Lower leg skin (tissue), 4 donors: ENCODE measurements around the gene SERPINI1. TPM values are rescaled to one million over a fixed set of nuclear protein-coding genes. Genes with fewer than 3 reads are reported as not detected.

Experiments
- DNase-seq, 2 donors: peaks; one replicate each; pipeline ENCODE4 v3.0.0-alpha.2; 2019; ENCODE audit warnings: low spot score in 2 of 2
- H3K4me3 ChIP-seq: fragments of 200-600 bp; sonication (generic); 2 replicates; pipeline ENCODE4 v1.5.1; 2017; ENCODE audit warnings: mild to moderate bottlenecking, low read depth; ENCODE audit not compliant: poor library complexity, severe bottlenecking
- CTCF ChIP-seq, 3 donors: fragments of 450-650 bp; IDR thresholded peaks; one replicate each; pipeline ENCODE4 v1.5.1; 2016; ENCODE audit warnings: antibody characterized with exemption in 3 of 3, mild to moderate bottlenecking in 3 of 3, moderate library complexity in 2 of 3
- POLR2A ChIP-seq, 2 donors: fragments of 450-650 bp; IDR thresholded peaks; one replicate each; pipeline ENCODE4 v1.6.1; 2016 to 2017; ENCODE audit warnings: antibody characterized with exemption in 2 of 2, mild to moderate bottlenecking in 1 of 2, moderate library complexity in 1 of 2
- WGBS, 2 donors: methylation state at CpG; one replicate each; pipeline ENCODE4 v1.1.5; 2018; 5-methylcytosine and 5-hydroxymethylcytosine counted together
- intact Hi-C: fragments of 100-400 bp; cut with DNase I; formaldehyde crosslinking; loops from one replicate; pipeline ENCODE4 v1.15.0; 2023; ENCODE audit warnings: low total_unique reads
- total RNA-seq, 4 donors: library from RNA; depleted of rRNA; stranded (reverse); fragments of >200 nt; gene quantifications; one replicate each; pipeline ENCODE4 v1.1.0, GENCODE V29; 2016

SERPINI1 gene
- total RNA-seq, 4 donors from 2014 or later, result 0.42 to 6.2 (median 2.3) TPM

DNA sequence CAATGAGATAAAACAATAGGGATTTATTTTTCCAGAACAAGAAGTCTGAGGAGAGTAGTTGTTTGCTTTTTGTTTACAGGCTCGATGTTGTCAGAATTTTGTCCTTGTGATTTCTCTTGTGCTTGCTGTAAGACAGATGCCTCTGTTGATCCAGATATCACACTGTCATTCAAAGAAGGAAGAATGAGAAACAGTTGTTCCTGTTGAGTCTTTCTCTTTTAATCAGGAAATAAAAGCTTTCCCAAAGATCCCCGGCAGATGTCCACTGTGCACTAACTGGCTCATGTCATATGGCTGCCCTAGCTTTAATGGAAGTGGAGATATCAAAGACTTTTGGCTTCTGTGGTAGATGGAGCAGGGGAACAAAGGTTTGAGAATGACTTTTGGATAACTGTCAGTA lies 6.8 kb downstream of the SERPINI1 start:
- TF ChIP-seq CTCF (IDR thresholded peaks at IDR 0.05) (no peak), POLR2A (IDR thresholded peaks at IDR 0.05) (no peak)
- intact Hi-C loops, result no loop called here
- 85 to 91% methylated on average over 2 of the region's 2 CpGs for WGBS, 2 donors
- H3K4me3 ChIP-seq, result no peak overlapping the region
- no peak for DNase-seq

GRCh38 chr3:167743799-167744198 lies 8.3 kb downstream of the SERPINI1 start:
- TF ChIP-seq CTCF (IDR thresholded peaks at IDR 0.05) (no peak), POLR2A (IDR thresholded peaks at IDR 0.05) (no peak)
- intact Hi-C loops, result no loop called here
- 86 to 92% methylated on average over 2 of the region's 2 CpGs for WGBS, 2 donors
- DNase-seq, result no peak
- H3K4me3 ChIP-seq, result no peak overlapping the region

GRCh38 chr3:167749209-167749608 lies 13.7 kb downstream of the SERPINI1 start:
- intact Hi-C loops, result no loop called here
- no peak for DNase-seq
- TF ChIP-seq CTCF (IDR thresholded peaks at IDR 0.05) (no peak), POLR2A (IDR thresholded peaks at IDR 0.05) (no peak)
- H3K4me3 ChIP-seq, result no peak overlapping the region

- DNase-seq, result no peak
- 96 to 99% methylated on average over 2 of the region's 2 CpGs for WGBS, 2 donors
- intact Hi-C loops, result no loop called here
These were observed 14.2 kb downstream of the SERPINI1 start for GRCh38 chr3:167749728-167750127.

DNA sequence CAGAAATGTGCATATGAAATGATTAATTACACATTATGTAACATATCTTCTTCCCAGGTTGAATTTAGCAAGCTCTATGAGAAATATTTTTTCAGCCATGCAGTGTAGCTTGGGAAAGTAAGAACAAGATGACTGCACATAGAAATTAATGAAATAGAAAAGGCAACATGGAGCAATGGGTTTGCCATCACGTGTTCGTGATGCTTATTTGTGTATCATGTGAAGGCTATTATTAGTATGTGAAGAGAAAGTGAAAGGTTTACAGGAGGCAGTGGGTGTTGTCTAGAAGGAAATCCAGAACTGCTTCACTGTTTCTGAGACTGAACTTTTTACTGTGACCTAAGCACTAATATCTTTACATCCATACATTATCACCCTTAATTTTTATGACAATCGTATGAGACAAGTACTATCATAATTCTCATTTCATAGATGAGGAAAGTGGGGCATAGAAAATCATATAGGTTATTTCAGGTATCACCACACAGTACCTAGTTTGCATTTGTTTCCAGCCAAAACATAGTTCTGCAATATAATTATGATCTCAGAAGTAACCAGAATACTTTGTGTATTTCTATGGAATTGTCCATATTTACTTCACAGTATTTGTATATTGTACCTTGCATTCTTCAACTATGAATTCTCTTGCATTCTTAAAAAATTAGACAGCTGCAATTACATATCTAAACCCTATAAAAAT lies 14.9 kb downstream of the SERPINI1 start:
- intact Hi-C loops, result no loop called here
- no peak overlapping the region for H3K4me3 ChIP-seq
- TF ChIP-seq POLR2A (IDR thresholded peaks at IDR 0.05), result no peak
- no peak for TF ChIP-seq CTCF (IDR thresholded peaks at IDR 0.05)
- WGBS, 2 donors, result 35 to 47% methylated on average over 3 of the region's 3 CpGs
- no peak for DNase-seq

More at GRCh38 chr3:167749728-167750127, 14.2 kb downstream of the SERPINI1 start:
- H3K4me3 ChIP-seq, result no peak overlapping the region
- TF ChIP-seq CTCF (IDR thresholded peaks at IDR 0.05), result no peak
- TF ChIP-seq POLR2A (IDR thresholded peaks at IDR 0.05), result no peak

- no peak for DNase-seq
- intact Hi-C loops, result no loop called here
- no peak overlapping the region for H3K4me3 ChIP-seq
- TF ChIP-seq POLR2A (IDR thresholded peaks at IDR 0.05) (no peak), CTCF (IDR thresholded peaks at IDR 0.05) (no peak)
These were observed 18.5 kb downstream of the SERPINI1 start for GRCh38 chr3:167754049-167754448.
